Activated CD8-positive, alpha-beta memory T cell treated with anti-CD3 and anti-CD28 coated beads, Interleukin-2, amount 50 U/mL, for 24 hours (primary cell): ENCODE measurements around the gene C6orf132.

ENCODE experiments used
- DNase-seq: peaks from one replicate; pipeline ENCODE4 v3.0.0-alpha.2; 2020; ENCODE audit errors: extremely low read depth

Gene C6orf132

GRCh38 chr6:42106112-42107023 lies 36.1 kb downstream of the C6orf132 start:
- DNase-seq: no peak

GRCh38 chr6:42105709-42106108 lies 36.7 kb downstream of the C6orf132 start:
- no peak for DNase-seq

GRCh38 chr6:42105156-42105648 lies 37.2 kb downstream of the C6orf132 start:
- no peak for DNase-seq

- DNase-seq: no peak
Measured at GRCh38 chr6:42104804-42105125, 37.7 kb downstream of the C6orf132 start.

- peak; percentile 51 for DNase-seq
Measured at GRCh38 chr6:42104095-42104803, 38.2 kb downstream of the C6orf132 start.

GRCh38 chr6:42103753-42104094 lies 38.7 kb downstream of the C6orf132 start:
- DNase-seq: no peak

GRCh38 chr6:42103216-42103615 lies 39.2 kb downstream of the C6orf132 start:
- no peak for DNase-seq

GRCh38 chr6:42101186-42101657 lies 41.2 kb downstream of the C6orf132 start:
- no peak for DNase-seq

- no peak for DNase-seq
Measured at GRCh38 chr6:42100029-42100901, 42.2 kb downstream of the C6orf132 start.

- no peak for DNase-seq
Measured at GRCh38 chr6:42099340-42100028, 42.9 kb downstream of the C6orf132 start.

- DNase-seq: no peak
Measured at GRCh38 chr6:42095776-42096541, 46.5 kb downstream of the C6orf132 start.

- DNase-seq: no peak
Measured at GRCh38 chr6:42095094-42095493, 47.3 kb downstream of the C6orf132 start.

GRCh38 chr6:42093582-42094329 lies 48.7 kb downstream of the C6orf132 start:
- no peak for DNase-seq

- DNase-seq: no peak
Measured at GRCh38 chr6:42091718-42092023, 50.7 kb downstream of the C6orf132 start.

- DNase-seq: no peak
Measured at GRCh38 chr6:42090819-42091717, 51.4 kb downstream of the C6orf132 start.

- no peak for DNase-seq
Measured at GRCh38 chr6:42088101-42088591, 54.3 kb downstream of the C6orf132 start.

GRCh38 chr6:42086046-42087035 lies 56.1 kb downstream of the C6orf132 start:
- DNase-seq: no peak

GRCh38 chr6:42084889-42085288 lies 57.5 kb downstream of the C6orf132 start:
- DNase-seq: no peak
